VCaP (cell line): Measurements from ENCODE around the gene KRT6B.

ENCODE experiments used
- H3K27ac ChIP-seq: fragments of 450-650 bp; 2 replicates; pipeline ENCODE4 v1.5.1; 2017
- TF ChIP-seq, protein P1 (sequence below): fragments of 450-650 bp; conservative IDR thresholded peaks from 2 replicates; pipeline ENCODE4 v1.5.1; 2017; ENCODE audit warnings: mild to moderate bottlenecking, moderate library complexity

Gene KRT6B

DNA sequence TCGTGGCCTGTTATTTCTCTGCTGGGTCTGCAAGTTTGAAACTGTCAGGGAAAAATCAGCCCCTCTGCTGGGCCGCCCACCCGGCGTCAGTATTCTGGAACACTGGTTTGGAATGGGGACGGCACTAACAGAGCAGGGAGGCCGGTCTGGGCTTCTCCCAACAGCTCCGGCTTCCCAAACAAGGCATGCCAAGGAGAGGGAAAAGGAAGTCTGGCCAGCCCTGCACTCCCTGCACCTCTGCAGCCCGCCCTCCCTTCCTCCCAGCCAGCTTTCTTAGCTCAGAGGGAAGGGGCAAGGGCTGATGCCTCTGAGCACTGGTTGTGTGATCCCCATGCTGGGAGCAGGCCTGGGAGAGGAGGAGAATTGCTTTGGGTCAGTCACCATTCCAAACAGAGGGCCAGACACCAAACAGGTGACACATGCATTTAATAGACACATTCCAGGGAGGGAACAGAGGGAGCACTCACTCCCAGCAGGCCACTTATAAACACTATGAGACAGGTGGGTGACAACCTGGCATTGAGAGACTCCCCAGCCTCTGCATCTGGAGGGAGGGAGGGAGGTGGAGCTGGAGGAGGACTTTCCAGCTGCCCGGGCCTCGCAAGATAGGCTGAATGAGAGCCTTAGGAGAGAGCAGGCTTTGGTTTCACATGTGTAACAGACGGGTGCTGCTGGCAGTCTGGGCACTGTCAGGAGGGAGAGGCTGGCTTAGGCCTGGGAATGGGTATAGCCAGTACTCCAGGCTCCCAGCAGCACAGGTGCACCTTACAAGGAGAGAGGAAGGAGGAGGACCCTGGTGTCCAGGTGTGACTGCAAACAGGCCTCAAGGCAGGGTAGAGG lies 28.1 kb downstream of the KRT6B start:
- TF ChIP-seq, protein P1, sequence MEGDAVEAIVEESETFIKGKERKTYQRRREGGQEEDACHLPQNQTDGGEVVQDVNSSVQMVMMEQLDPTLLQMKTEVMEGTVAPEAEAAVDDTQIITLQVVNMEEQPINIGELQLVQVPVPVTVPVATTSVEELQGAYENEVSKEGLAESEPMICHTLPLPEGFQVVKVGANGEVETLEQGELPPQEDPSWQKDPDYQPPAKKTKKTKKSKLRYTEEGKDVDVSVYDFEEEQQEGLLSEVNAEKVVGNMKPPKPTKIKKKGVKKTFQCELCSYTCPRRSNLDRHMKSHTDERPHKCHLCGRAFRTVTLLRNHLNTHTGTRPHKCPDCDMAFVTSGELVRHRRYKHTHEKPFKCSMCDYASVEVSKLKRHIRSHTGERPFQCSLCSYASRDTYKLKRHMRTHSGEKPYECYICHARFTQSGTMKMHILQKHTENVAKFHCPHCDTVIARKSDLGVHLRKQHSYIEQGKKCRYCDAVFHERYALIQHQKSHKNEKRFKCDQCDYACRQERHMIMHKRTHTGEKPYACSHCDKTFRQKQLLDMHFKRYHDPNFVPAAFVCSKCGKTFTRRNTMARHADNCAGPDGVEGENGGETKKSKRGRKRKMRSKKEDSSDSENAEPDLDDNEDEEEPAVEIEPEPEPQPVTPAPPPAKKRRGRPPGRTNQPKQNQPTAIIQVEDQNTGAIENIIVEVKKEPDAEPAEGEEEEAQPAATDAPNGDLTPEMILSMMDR, result no peak
- H3K27ac ChIP-seq, result no peak overlapping the region

- TF ChIP-seq, protein P1, result no peak
- H3K27ac ChIP-seq, result no peak overlapping the region
Observed at GRCh38 chr12:52423035-52423434, 28.9 kb downstream of the KRT6B start.

DNA sequence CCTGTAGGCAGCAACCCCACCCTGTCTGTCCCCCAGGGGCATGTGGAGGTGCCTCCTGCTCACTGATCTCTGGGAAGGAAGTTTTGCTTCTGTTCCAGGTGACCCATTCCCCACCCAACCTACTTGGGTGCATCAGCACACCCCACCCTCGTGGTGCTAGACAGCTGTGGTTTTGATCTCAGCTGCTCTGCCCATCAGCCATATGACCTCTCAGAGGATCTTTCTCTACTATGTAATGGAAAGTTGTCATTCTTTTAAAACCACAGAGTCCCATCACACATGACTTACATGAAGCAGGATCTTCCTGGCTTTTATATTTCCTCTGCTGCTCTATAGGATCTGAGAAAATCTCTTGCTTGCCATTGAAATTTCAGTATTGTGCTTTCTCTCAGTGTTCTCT lies 32.3 kb downstream of the KRT6B start:
- no peak overlapping the region for H3K27ac ChIP-seq
- TF ChIP-seq, protein P1, result no peak

DNA sequence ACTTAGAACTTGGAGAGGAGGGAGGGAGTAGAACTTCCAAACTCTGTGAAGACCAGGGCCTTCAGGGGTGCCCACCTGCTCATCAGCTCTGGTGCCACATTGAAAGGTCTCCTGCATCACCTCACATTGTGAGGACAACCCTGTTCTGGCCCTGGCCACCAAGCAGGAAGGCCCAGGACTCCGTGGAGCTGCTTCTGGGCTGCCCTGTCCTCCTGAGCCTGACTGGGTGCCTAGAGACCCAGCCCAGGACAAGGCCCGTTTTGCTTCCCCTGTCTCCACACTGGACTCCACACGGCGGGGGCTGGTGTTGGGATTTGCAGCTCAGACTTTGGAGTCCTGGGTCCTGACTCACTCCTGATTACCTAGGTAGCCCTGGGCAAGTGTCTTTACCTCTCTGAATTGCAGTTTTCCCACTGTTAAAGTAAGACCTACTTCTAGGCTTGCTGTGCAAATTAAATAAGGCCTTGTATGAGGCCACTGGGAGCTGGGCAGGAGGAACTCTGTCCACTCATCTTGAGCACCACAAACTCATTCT lies 33.3 kb downstream of the KRT6B start:
- H3K27ac ChIP-seq, result no peak overlapping the region
- TF ChIP-seq, protein P1, result no peak

GRCh38 chr12:52417740-52418139 lies 34.2 kb downstream of the KRT6B start:
- TF ChIP-seq, protein P1, result no peak
- H3K27ac ChIP-seq, result no peak overlapping the region

DNA sequence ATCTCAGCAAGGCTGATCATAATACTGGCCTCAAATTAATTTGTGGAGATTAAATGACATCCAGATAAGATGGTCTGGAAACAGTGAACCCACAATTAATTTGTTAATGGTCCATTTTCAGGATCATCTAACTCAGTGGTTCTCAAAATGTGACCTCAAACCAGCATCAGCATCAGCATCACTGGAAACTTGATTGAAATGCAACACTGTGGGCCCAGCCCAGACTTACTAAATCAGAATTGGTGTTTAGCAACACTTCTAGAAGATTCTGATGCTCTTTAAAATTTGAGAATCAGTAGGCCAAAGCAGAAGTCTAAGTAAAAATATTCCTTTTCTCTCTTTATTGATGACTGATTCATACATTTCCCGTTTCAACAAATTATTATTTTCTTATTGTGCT lies 35.2 kb downstream of the KRT6B start:
- no peak overlapping the region for H3K27ac ChIP-seq
- TF ChIP-seq, protein P1, result no peak

- no peak overlapping the region for H3K27ac ChIP-seq
- TF ChIP-seq, protein P1, result no peak
Observed at GRCh38 chr12:52415870-52416750, 35.8 kb downstream of the KRT6B start.
